ENCODE results near the gene JAM3.
"Not testable (repeated sequence)": the region's sequence is repeated elsewhere in the genome, so short reads cannot be mapped to it uniquely, and the experiment has no call there.

Gene JAM3

GRCh38 chr11:134098566-134099184, 29.8 kb downstream of the JAM3 start:
- peak; percentile 13 for TF ChIP-seq CTCF (IDR thresholded peaks at IDR 0.05; ENCODE audit: low read depth, low read length)
- no peak overlapping the region for H3K4me3 ChIP-seq (replicated peaks in 1 of 2; ENCODE audit: low read depth in 2 of 2, low read length in 2 of 2)
- peak in 1 of 2 donors; percentile 20 for DNase-seq (ENCODE audit: low read depth in 2 of 2)

- no peak overlapping the region for H3K4me3 ChIP-seq (replicated peaks in 1 of 2; ENCODE audit: low read depth in 2 of 2, low read length in 2 of 2)
- TF ChIP-seq CTCF (IDR thresholded peaks at IDR 0.05; ENCODE audit: low read depth, low read length) = no peak
- DNase-seq (ENCODE audit: low read depth in 2 of 2) = no peak
These were observed 31.3 kb downstream of the JAM3 start for GRCh38 chr11:134100171-134100570.

GRCh38 chr11:134101282-134101681, 32.4 kb downstream of the JAM3 start:
- no peak for TF ChIP-seq CTCF (IDR thresholded peaks at IDR 0.05; ENCODE audit: low read depth, low read length)
- peak; percentile 19 to 52 for DNase-seq (ENCODE audit: low read depth in 2 of 2)
- H3K4me3 ChIP-seq (replicated peaks in 1 of 2; ENCODE audit: low read depth in 2 of 2, low read length in 2 of 2) = no peak overlapping the region

DNA sequence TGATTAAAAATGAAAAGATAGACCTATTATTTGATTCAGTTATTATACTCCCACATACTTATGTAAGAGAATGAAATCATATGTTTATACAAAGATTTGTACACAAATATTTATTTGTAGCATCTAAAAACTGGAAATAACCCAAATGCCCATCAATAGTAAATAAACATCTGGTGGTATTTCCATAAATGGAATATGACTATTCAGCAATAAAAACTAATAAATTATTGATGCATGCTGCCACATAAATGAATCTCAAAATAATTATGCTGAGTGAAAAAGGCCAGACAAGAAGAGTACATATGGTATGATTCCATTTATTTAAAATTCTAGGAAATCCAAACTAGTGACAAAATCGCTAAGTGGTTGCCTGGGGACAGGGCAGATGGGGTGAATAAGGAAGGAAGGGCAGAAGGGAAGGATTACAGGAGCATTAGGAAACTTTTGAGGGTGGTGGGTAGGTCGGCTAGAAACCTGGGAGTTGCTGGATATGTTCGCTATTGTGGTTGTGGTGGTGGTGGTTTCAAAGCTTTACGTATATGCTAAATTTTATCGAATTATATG, 41.5 kb downstream of the JAM3 start:
- no peak for TF ChIP-seq CTCF (IDR thresholded peaks at IDR 0.05; ENCODE audit: low read depth, low read length)
- H3K4me3 ChIP-seq (replicated peaks in 1 of 2; ENCODE audit: low read depth in 2 of 2, low read length in 2 of 2) = no peak overlapping the region

DNA sequence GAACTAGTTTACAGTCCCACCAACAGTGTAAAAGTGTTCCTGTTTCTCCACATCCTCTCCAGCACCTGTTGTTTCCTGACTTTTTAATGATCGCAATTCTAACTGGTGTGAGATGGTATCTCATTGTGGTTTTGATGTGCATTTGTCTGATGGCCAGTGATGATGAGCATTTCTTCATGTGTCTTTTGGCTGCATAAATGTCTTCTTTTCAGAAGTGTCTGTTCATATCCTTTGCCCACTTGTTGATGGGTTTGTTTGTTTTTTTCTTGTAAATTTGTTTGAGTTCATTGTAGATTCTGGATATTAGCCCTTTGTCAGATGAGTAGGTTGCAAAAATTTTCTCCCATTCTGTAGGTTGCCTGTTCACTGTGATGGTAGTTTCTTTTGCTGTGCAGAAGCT, 44.9 kb downstream of the JAM3 start:
- not testable (repeated sequence) for DNase-seq (ENCODE audit: low read depth in 2 of 2)

More for the DNA sequence above, 41.5 kb downstream of the JAM3 start:
- no peak for DNase-seq (ENCODE audit: low read depth in 2 of 2)

GRCh38 chr11:134116210-134116609, 47.3 kb downstream of the JAM3 start:
- no peak overlapping the region for H3K4me3 ChIP-seq (replicated peaks in 1 of 2; ENCODE audit: low read depth in 2 of 2, low read length in 2 of 2)
- no peak for TF ChIP-seq CTCF (IDR thresholded peaks at IDR 0.05; ENCODE audit: low read depth, low read length)
- no peak for DNase-seq (ENCODE audit: low read depth in 2 of 2)

More for the DNA sequence above, 44.9 kb downstream of the JAM3 start:
- H3K4me3 ChIP-seq (replicated peaks in 1 of 2; ENCODE audit: low read depth in 2 of 2, low read length in 2 of 2) = not testable (repeated sequence)

- no peak for DNase-seq (ENCODE audit: low read depth in 2 of 2)
- TF ChIP-seq CTCF (IDR thresholded peaks at IDR 0.05; ENCODE audit: low read depth, low read length) = no peak
- no peak overlapping the region for H3K4me3 ChIP-seq (replicated peaks in 1 of 2; ENCODE audit: low read depth in 2 of 2, low read length in 2 of 2)
These were observed 49.1 kb downstream of the JAM3 start for GRCh38 chr11:134118006-134118405.

Data from cardiac fibroblast (primary cell).